SK-N-SH (cell line): ENCODE measurements around the gene ASS1. TPM values are rescaled to one million over a fixed set of nuclear protein-coding genes. Genes with fewer than 3 reads are reported as not detected.

Source experiments
- CTCF ChIA-PET: fragments of 300-600, 350-600 bp; formaldehyde crosslinking; extraction: SDS; loops from one replicate; lab custom pipeline; 2021; lab: Yijun Ruan, JAX
- POLR2A ChIA-PET: fragments of 350-600 bp; sonication (Branson Sonifier 250); formaldehyde crosslinking; extraction: SDS; loops from one replicate; lab custom pipeline; 2020; ENCODE audit warnings: antibody characterized with exemption, inconsistent platforms; lab: Yijun Ruan, JAX
- DNase-seq: peaks from one replicate; pipeline ENCODE4 v3.0.0; 2012
- H2AFZ ChIP-seq: fragments of 200-600 bp; sonication (generic); 2 replicates; pipeline ENCODE4 v1.8.1; 2016; ENCODE audit warnings: antibody characterized with exemption, mild to moderate bottlenecking, low read depth
- H3F3A ChIP-seq: fragments of 200-600 bp; sonication (generic); replicated peaks from 2 replicates; pipeline ENCODE3; 2016; ENCODE audit warnings: antibody characterized with exemption, mild to moderate bottlenecking; ENCODE audit not compliant: insufficient read depth
- H3K27ac ChIP-seq, 2 experiments: fragments of 200-500 bp in 1 of 2; fragments of 200-600 bp in 1 of 2; sonication (Bioruptor generic) in 1 of 2; sonication (generic), shearing (Covaris generic) in 1 of 2; 2 replicates each; pipeline versions ENCODE4 v1.5.1 to v1.6.1; 2014 to 2016; ENCODE audit warnings: low read depth in 2 of 2, inconsistent platforms in 1 of 2, low read length in 1 of 2, mild to moderate bottlenecking in 1 of 2, mixed read lengths in 1 of 2
- H3K27me3 ChIP-seq: fragments of 200-600 bp; sonication (generic), shearing (Covaris generic); 2 replicates; pipeline ENCODE4 v1.6.1; 2016; ENCODE audit warnings: mixed run types; ENCODE audit not compliant: insufficient read depth
- H3K36me3 ChIP-seq, 2 experiments: fragments of 200-500 bp in 1 of 2; fragments of 200-600 bp in 1 of 2; sonication (Bioruptor generic) in 1 of 2; sonication (generic) in 1 of 2; replicated peaks in 1 of 2; 2 replicates each; pipeline versions ENCODE3 to v1.5.1; 2014 to 2016; ENCODE audit warnings: low read length in 1 of 2, mild to moderate bottlenecking in 1 of 2; ENCODE audit not compliant: insufficient read depth in 2 of 2, control insufficient read depth in 1 of 2
- H3K4me1 ChIP-seq, 2 experiments: fragments of 200-500 bp in 1 of 2; fragments of 200-600 bp in 1 of 2; sonication (Bioruptor generic) in 1 of 2; sonication (generic), shearing (Covaris generic) in 1 of 2; 2 replicates each; pipeline versions ENCODE4 v1.5.1 to v1.6.1; 2014 to 2016; ENCODE audit warnings: low read depth in 1 of 2, low read length in 1 of 2, mixed run types in 1 of 2; ENCODE audit not compliant: insufficient read depth in 2 of 2, control insufficient read depth in 1 of 2
- H3K4me2 ChIP-seq: fragments of 200-600 bp; sonication (generic), shearing (Covaris generic); 2 replicates; pipeline ENCODE4 v1.6.1; 2017; ENCODE audit warnings: mixed run types
- H3K4me3 ChIP-seq, 2 experiments: fragments of 200-500 bp in 1 of 2; fragments of 200-600 bp in 1 of 2; sonication (Bioruptor generic) in 1 of 2; sonication (generic), shearing (Covaris generic) in 1 of 2; 2 replicates each; pipeline versions ENCODE4 v1.5.1 to v1.8.1; 2014 to 2016; ENCODE audit warnings: low read depth in 2 of 2, inconsistent platforms in 1 of 2, low read length in 1 of 2, mild to moderate bottlenecking in 1 of 2, mixed read lengths in 1 of 2, moderate library complexity in 1 of 2
- H3K79me2 ChIP-seq: fragments of 200-600 bp; sonication (generic); 2 replicates; pipeline ENCODE4 v1.8.1; 2017; ENCODE audit warnings: mild to moderate bottlenecking; ENCODE audit not compliant: insufficient read depth
- H3K9ac ChIP-seq: fragments of 200-600 bp; sonication (generic); 2 replicates; pipeline ENCODE4 v1.6.1; 2017; ENCODE audit warnings: mixed run types
- H3K9me2 ChIP-seq: fragments of 200-600 bp; sonication (generic); 2 replicates; pipeline ENCODE4 v1.6.1; 2017; ENCODE audit warnings: mixed run types
- H3K9me3 ChIP-seq: fragments of 200-600 bp; sonication (generic); 2 replicates; pipeline ENCODE4 v1.6.1; 2017; ENCODE audit warnings: mixed run types, mild to moderate bottlenecking, moderate library complexity
- H4K20me1 ChIP-seq: fragments of 200-600 bp; sonication (generic); 2 replicates; pipeline ENCODE4 v1.6.1; 2017; ENCODE audit warnings: mild to moderate bottlenecking, mixed run types; ENCODE audit not compliant: insufficient read depth
- ELF1 ChIP-seq: IDR thresholded peaks from 2 replicates; pipeline ENCODE4 v1.4.0; 2012
- EP300 ChIP-seq, 2 experiments: IDR thresholded peaks; 2 replicates each; pipeline versions ENCODE4 v1.4.0 to v1.6.1; 2012; ENCODE audit warnings: borderline replicate concordance in 1 of 2, low read depth in 1 of 2, low read length in 1 of 2
- GABPA ChIP-seq: IDR thresholded peaks from 2 replicates; pipeline ENCODE4 v1.4.0; 2012; ENCODE audit warnings: low read depth, mild to moderate bottlenecking
- JUND ChIP-seq: IDR thresholded peaks from 2 replicates; pipeline ENCODE4 v1.4.0; 2012
- MXI1 ChIP-seq: IDR thresholded peaks from 2 replicates; pipeline ENCODE4 v1.6.1; 2012; ENCODE audit warnings: mild to moderate bottlenecking, low read depth, low read length, improper control_type of control experiment
- NFIC ChIP-seq: IDR thresholded peaks from 2 replicates; pipeline ENCODE4 v1.4.0; 2012; ENCODE audit warnings: borderline replicate concordance
- NRF1 ChIP-seq: IDR thresholded peaks from 2 replicates; pipeline ENCODE4 v1.6.1; 2012; ENCODE audit warnings: low read depth, mild to moderate bottlenecking, low read length
- RXRA ChIP-seq: IDR thresholded peaks from 2 replicates; pipeline ENCODE4 v1.4.0; 2012; ENCODE audit warnings: low read depth, mild to moderate bottlenecking, borderline replicate concordance
- TCF12 ChIP-seq: IDR thresholded peaks from 2 replicates; pipeline ENCODE4 v1.4.0; 2012
- TEAD4 ChIP-seq: IDR thresholded peaks from 2 replicates; pipeline ENCODE4 v1.4.0; 2012; ENCODE audit warnings: mild to moderate bottlenecking, borderline replicate concordance; ENCODE audit not compliant: insufficient read depth
- WGBS: methylation state at CpG from one replicate; pipeline ENCODE4 v1.1.6; 2017; ENCODE audit warnings: low lambda C conversion rate; 5-methylcytosine and 5-hydroxymethylcytosine counted together
- polyA plus RNA-seq, 3 experiments: library from polyadenylated mRNA; depleted of rRNA; stranded (reverse); fragments of >200 nt; gene quantifications; 2 replicates each; pipeline ENCODE4 v1.2.3, GENCODE V29; 2012
- TF ChIP-seq, protein P1 (sequence below): fragments of 200-600 bp; sonication (generic); IDR thresholded peaks from 2 replicates; pipeline ENCODE4 v1.6.1; 2017; ENCODE audit warnings: antibody characterized with exemption, mild to moderate bottlenecking, moderate library complexity
- TF ChIP-seq, protein P2 (sequence below): IDR thresholded peaks from 2 replicates; pipeline ENCODE4 v1.4.0; 2012; ENCODE audit warnings: low read depth
- TF ChIP-seq, protein P3 (sequence below): IDR thresholded peaks from 2 replicates; pipeline ENCODE4 v1.6.1; 2012; ENCODE audit warnings: mild to moderate bottlenecking, low read depth, low read length, moderate library complexity

The ASS1 gene
- polyA plus RNA-seq, 1 of the 3 experiments (the other 2 are of a cell fraction): 0.59 TPM

DNA sequence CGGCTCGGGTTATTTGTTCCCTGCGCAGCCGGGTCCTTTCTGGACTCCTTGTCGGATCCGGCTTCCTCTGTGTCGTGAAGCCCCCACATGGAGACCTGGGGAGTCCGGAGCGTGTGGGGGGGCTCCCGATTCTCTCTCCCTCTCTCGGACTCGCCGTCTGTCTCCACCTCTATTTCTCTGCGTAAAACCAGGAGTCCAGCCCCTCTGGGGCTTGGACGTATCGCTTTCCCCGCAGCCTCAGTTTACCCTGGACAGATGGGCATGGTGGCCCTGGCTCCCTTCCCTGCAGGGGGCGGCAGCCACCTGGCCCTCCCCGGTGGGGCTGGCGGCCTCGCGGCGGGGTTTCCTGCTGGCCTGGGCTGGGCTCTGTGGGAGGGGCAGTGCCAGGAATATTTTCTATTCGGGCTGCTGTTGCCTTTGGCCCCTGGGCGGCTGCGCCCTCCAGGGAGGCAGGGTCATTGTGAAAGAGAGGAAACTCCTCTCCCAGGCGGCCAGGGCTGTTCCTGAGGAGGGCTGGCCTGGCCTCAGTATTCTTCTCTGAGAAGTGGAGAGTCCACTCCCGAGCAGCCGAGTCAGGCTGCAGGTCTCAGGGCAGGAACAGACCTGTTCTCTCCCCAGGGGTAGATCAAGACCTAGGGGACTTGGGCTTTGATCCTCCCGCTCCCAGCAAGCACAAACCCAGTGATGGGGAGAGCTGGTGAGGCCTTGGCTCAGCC, 665 bp downstream of the ASS1 start (continued):
- TF ChIP-seq, protein P1, sequence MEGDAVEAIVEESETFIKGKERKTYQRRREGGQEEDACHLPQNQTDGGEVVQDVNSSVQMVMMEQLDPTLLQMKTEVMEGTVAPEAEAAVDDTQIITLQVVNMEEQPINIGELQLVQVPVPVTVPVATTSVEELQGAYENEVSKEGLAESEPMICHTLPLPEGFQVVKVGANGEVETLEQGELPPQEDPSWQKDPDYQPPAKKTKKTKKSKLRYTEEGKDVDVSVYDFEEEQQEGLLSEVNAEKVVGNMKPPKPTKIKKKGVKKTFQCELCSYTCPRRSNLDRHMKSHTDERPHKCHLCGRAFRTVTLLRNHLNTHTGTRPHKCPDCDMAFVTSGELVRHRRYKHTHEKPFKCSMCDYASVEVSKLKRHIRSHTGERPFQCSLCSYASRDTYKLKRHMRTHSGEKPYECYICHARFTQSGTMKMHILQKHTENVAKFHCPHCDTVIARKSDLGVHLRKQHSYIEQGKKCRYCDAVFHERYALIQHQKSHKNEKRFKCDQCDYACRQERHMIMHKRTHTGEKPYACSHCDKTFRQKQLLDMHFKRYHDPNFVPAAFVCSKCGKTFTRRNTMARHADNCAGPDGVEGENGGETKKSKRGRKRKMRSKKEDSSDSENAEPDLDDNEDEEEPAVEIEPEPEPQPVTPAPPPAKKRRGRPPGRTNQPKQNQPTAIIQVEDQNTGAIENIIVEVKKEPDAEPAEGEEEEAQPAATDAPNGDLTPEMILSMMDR: no peak

DNA sequence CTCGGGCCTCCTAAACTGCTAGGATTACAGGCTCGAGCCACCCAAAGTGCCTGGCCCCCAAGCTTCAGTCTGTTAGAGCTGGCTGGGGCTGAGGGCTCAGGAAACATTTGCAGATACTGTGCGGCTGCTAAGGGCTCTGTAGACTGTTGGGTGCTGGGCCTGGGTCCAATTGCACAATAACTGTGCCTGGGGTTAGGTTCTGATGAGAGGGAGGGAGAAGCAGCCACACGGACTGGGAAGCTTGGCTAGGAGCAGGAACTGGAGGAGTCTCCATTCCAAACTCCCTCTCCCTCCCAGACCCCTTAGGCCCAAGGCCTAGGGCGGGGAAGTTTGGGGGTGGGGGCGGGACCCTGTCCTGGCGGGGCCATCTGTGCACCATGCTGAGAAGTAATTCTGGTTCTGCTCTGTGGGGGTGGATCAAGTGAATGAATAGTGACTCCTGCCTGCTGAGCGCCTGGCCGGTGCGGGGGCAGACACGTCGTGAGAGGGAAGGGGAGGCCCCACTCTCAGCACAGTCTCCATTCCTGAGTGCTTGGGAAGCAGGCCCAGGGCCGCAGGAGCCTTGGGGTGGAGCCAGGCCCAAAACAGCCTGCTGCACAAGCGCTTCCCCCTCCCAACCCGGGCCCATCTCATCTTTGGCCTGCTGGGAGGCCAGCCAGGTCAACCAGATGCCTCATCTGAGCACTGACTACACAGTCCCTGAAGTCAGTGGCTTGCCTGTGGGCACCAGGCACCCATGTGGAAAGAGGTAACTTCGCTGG, 1.5 kb downstream of the ASS1 start:
- no peak overlapping the region for H3K4me2 ChIP-seq
- H3F3A ChIP-seq: no peaks in the 10 kb centered on the region
- H3K4me3 ChIP-seq: no peak overlapping the region
- H3K9ac ChIP-seq: no peak overlapping the region
- H3K27ac ChIP-seq: peak overlapping the region in 1 of 2 experiments; percentile 91; a peak in 2 of 4 replicates
- peak; percentile 81 for DNase-seq
- H3K79me2 ChIP-seq: no peaks in the 10 kb centered on the region
- no peaks in the 10 kb centered on the region for H3K9me3 ChIP-seq
- ChIA-PET POLR2A (no interaction called here), CTCF (interaction anchor here (0.8 to 5.2 kb wide), 6 partner anchors 8 to 302 kb away, joined by 3 to 38 read pairs (median 4); no protein-coding TSS in a partner anchor)
- H3K36me3 ChIP-seq: no peaks in the 10 kb centered on the region
- no peaks in the 10 kb centered on the region for H4K20me1 ChIP-seq
- H2AFZ ChIP-seq: no peak overlapping the region
- no peaks in the 10 kb centered on the region for H3K9me2 ChIP-seq
- TF ChIP-seq GABPA: no peak
- no peak for TF ChIP-seq ELF1
- TF ChIP-seq TCF12: peak; percentile 52; the same call in 1 of the 2 replicates
- TF ChIP-seq, protein P2, sequence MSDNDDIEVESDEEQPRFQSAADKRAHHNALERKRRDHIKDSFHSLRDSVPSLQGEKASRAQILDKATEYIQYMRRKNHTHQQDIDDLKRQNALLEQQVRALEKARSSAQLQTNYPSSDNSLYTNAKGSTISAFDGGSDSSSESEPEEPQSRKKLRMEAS: no peak
- no peak for TF ChIP-seq JUND
- TF ChIP-seq NRF1: no peak
- no peak for TF ChIP-seq MXI1
- TF ChIP-seq RXRA: no peak
- TF ChIP-seq EP300 (IDR thresholded peaks at IDR 0.05; ENCODE audit: borderline replicate concordance in 1 of 2, low read depth in 1 of 2, low read length in 1 of 2): peak in 1 of 2 experiments; percentile 13; a peak in 1 of 4 replicates
- no peak for TF ChIP-seq TEAD4
- peak; percentile 67 for TF ChIP-seq NFIC
- TF ChIP-seq, protein P3, sequence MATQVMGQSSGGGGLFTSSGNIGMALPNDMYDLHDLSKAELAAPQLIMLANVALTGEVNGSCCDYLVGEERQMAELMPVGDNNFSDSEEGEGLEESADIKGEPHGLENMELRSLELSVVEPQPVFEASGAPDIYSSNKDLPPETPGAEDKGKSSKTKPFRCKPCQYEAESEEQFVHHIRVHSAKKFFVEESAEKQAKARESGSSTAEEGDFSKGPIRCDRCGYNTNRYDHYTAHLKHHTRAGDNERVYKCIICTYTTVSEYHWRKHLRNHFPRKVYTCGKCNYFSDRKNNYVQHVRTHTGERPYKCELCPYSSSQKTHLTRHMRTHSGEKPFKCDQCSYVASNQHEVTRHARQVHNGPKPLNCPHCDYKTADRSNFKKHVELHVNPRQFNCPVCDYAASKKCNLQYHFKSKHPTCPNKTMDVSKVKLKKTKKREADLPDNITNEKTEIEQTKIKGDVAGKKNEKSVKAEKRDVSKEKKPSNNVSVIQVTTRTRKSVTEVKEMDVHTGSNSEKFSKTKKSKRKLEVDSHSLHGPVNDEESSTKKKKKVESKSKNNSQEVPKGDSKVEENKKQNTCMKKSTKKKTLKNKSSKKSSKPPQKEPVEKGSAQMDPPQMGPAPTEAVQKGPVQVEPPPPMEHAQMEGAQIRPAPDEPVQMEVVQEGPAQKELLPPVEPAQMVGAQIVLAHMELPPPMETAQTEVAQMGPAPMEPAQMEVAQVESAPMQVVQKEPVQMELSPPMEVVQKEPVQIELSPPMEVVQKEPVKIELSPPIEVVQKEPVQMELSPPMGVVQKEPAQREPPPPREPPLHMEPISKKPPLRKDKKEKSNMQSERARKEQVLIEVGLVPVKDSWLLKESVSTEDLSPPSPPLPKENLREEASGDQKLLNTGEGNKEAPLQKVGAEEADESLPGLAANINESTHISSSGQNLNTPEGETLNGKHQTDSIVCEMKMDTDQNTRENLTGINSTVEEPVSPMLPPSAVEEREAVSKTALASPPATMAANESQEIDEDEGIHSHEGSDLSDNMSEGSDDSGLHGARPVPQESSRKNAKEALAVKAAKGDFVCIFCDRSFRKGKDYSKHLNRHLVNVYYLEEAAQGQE: no peak
- TF ChIP-seq, all 33 proteins: peak for 3
- 42% methylated on average over 10 of the region's 16 CpGs for WGBS
- Histone ChIP-seq H3K27me3 (no peaks in the 10 kb centered on the region), H3K4me1 (peaks cover 13 to 56% of the 10 kb centered on the region in 2 experiments; a peak in 3 of 4 replicates)
